Stomach (tissue), 4 donors: Measurements from ENCODE around the gene NTN3.

Experiments
- CTCF ChIP-seq, 7 experiments: fragments of 450-650 bp in 4 of 7; fragments of 200-600 bp in 3 of 7; sonication (generic) in 3 of 7; IDR thresholded peaks; one replicate each; pipeline ENCODE4 v1.5.1; 2016 to 2019; ENCODE audit warnings: antibody characterized with exemption in 7 of 7, control low read depth in 2 of 7, mild to moderate bottlenecking in 1 of 7
- EP300 ChIP-seq: sonication (generic); formaldehyde crosslinking; IDR thresholded peaks from one replicate; pipeline ENCODE4 v1.6.1; 2017; ENCODE audit warnings: antibody characterized with exemption
- POLR2A ChIP-seq, 4 donors: fragments of 450-650 bp; IDR thresholded peaks; one replicate each; pipeline ENCODE4 v1.6.1; 2016; ENCODE audit warnings: antibody characterized with exemption in 4 of 4, control low read depth in 2 of 4, mild to moderate bottlenecking in 1 of 4, moderate library complexity in 1 of 4
- POLR2AphosphoS5 ChIP-seq, 3 donors: sonication (generic); formaldehyde crosslinking; IDR thresholded peaks; one replicate each; pipeline ENCODE4 v1.6.1; 2016; ENCODE audit warnings: antibody characterized with exemption in 3 of 3

- TF ChIP-seq CTCF (IDR thresholded peaks at IDR 0.05), result no peak
- TF ChIP-seq POLR2A (IDR thresholded peaks at IDR 0.05), result no peak
- TF ChIP-seq EP300, result no peak
- no peak for TF ChIP-seq POLR2AphosphoS5 (IDR thresholded peaks at IDR 0.05)
Measured at GRCh38 chr16:2466667-2467527, 4.2 kb upstream of the NTN3 start.
